ENCODE measurements around the gene PCDHGC5. TPM values are rescaled to one million over a fixed set of nuclear protein-coding genes. Genes with fewer than 3 reads are reported as not detected.

Gene PCDHGC5
- total and polyA plus RNA-seq, 2 donors (not counting 1 experiment from before 2014, with no cell fraction given) = 0.10 to 0.67 TPM

DNA sequence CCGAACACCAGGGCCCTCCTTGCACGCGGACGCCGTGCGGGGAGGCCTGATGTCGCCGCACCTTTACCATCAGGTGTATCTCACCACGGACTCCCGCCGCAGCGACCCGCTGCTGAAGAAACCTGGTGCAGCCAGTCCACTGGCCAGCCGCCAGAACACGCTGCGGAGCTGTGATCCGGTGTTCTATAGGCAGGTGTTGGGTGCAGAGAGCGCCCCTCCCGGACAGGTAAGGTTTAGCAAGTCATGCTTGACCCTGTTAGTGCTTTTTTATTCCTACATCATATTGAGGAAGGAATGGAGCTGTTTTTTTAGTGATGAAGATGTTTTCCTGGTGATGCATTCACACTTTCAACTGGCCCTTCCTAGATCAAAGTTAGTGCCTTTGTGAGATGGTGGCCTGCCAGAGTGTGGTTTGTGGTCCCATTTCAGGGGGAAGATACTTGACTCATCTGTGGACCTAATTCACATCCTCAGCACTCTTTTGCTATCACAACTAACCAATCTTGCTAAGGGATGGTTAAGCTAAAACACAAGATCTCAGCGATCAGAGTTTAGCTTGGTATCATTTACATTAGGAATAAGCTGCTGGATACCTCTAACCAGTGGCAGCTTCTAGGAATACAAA, 10.4 kb upstream of the PCDHGC5 start:
- DNase-seq = no peak
- H3K27ac Mint-ChIP-seq = no peak overlapping the region
- Histone ChIP-seq H3K79me2 (ENCODE audit: control insufficient read depth, insufficient read depth, low read length) (no peaks in the 10 kb centered on the region), H3K4me3 (ENCODE audit: control extremely low read depth in 1 of 5, extremely low read depth in 1 of 5, insufficient read depth in 1 of 5, low read depth in 2 of 5, low read length in 4 of 5) (no peak overlapping the region), H3K4me1 (ENCODE audit: control insufficient read depth in 2 of 2, insufficient read depth in 2 of 2, low read length in 2 of 2) (peaks cover 23 to 32% of the 10 kb centered on the region in 2 donors), H3K4me2 (replicated peaks; ENCODE audit: low read depth, low read length, poor library complexity, severe bottlenecking) (no peak overlapping the region), H3K9ac (ENCODE audit: low read length) (no peak overlapping the region), H4K20me1 (ENCODE audit: control insufficient read depth, insufficient read depth, low read length, poor library complexity, severe bottlenecking) (no peaks in the 10 kb centered on the region), H3K27me3 (replicated peaks in 1 of 4; ENCODE audit: control extremely low read depth in 1 of 4, control insufficient read depth in 3 of 4, insufficient read depth in 4 of 4, low read length in 3 of 4) (peaks cover 0 to 52% (median 35%) of the 10 kb centered on the region in 4 experiments), H3K27ac (ENCODE audit: low read length in 2 of 2) (no peak overlapping the region), H3K36me3 (replicated peaks in 1 of 2; ENCODE audit: control extremely low read depth in 1 of 2, control insufficient read depth in 1 of 2, extremely low read depth in 1 of 2, insufficient read depth in 2 of 2, low read length in 1 of 2) (no peaks in the 10 kb centered on the region), H2AFZ (ENCODE audit: insufficient read depth, low read depth, low read length, poor library complexity, severe bottlenecking) (no peak overlapping the region), H3K9me3 (ENCODE audit: control extremely low read depth in 1 of 3, control insufficient read depth in 2 of 3, insufficient read depth in 1 of 3, low read length in 2 of 3) (peaks cover 0 to 13% (median 0%) of the 10 kb centered on the region in 3 donors)
- POLR2A ChIA-PET = no interaction called here
- 48% methylated on average over 19 of the region's 20 CpGs for WGBS (ENCODE audit: insufficient coverage)
- TF ChIP-seq EZH2 (IDR thresholded peaks at IDR 0.05; ENCODE audit: borderline replicate concordance, insufficient read depth, low read depth, low read length, poor library complexity, severe bottlenecking) = no peak
- intact Hi-C loops (cut with micrococcal nuclease) = no loop called here
- peaks cover 57% of the 10 kb centered on the region for H3K27me3 Mint-ChIP-seq
- H3K4me1 Mint-ChIP-seq = peaks cover 32% of the 10 kb centered on the region
- no peaks in the 10 kb centered on the region for H3K9me3 Mint-ChIP-seq (ENCODE audit: insufficient read depth)
- ATAC-seq (ENCODE audit: low read depth) = no peak
- H3K4me3 Mint-ChIP-seq = no peak overlapping the region
- CTCF ChIA-PET = interaction anchor here (0.6 to 3.8 kb wide), 2 partner anchors 35 to 906 kb away, joined by 3 to 37 read pairs; no protein-coding TSS in a partner anchor

DNA sequence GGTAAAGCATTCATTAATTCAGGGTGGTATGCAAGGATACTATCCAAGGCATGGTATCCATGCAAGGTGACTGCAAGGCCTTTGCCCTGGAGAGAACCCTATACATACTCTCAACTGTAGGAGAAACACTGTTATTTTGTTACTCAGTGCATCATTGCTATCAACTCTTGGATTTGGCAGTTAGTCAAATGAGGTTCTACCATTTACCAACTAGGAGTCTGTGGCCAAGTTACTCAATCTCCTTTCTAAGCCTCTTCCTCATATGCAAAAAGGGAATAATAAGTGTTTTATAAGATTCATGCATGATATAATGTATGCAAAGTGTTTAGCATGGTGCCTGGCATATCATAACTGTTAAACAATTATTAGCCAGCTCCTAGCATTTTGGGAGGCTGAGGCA, 9.1 kb upstream of the PCDHGC5 start:
- Histone ChIP-seq H4K20me1 (ENCODE audit: control insufficient read depth, insufficient read depth, low read length, poor library complexity, severe bottlenecking) (no peaks in the 10 kb centered on the region), H3K4me2 (replicated peaks; ENCODE audit: low read depth, low read length, poor library complexity, severe bottlenecking) (no peak overlapping the region), H3K36me3 (replicated peaks in 1 of 2; ENCODE audit: control extremely low read depth in 1 of 2, control insufficient read depth in 1 of 2, extremely low read depth in 1 of 2, insufficient read depth in 2 of 2, low read length in 1 of 2) (no peaks in the 10 kb centered on the region), H3K79me2 (ENCODE audit: control insufficient read depth, insufficient read depth, low read length) (no peaks in the 10 kb centered on the region), H3K27me3 (replicated peaks in 1 of 4; ENCODE audit: control extremely low read depth in 1 of 4, control insufficient read depth in 3 of 4, insufficient read depth in 4 of 4, low read length in 3 of 4) (peaks cover 0 to 66% (median 45%) of the 10 kb centered on the region in 4 experiments), H3K4me3 (ENCODE audit: control extremely low read depth in 1 of 5, extremely low read depth in 1 of 5, insufficient read depth in 1 of 5, low read depth in 2 of 5, low read length in 4 of 5) (no peak overlapping the region), H3K4me1 (ENCODE audit: control insufficient read depth in 2 of 2, insufficient read depth in 2 of 2, low read length in 2 of 2) (peaks cover 30 to 40% of the 10 kb centered on the region in 2 donors), H3K9ac (ENCODE audit: low read length) (no peak overlapping the region), H3K27ac (ENCODE audit: low read length in 2 of 2) (no peak overlapping the region), H3K9me3 (ENCODE audit: control extremely low read depth in 1 of 3, control insufficient read depth in 2 of 3, insufficient read depth in 1 of 3, low read length in 2 of 3) (peaks cover 0 to 13% (median 0%) of the 10 kb centered on the region in 3 donors), H2AFZ (ENCODE audit: insufficient read depth, low read depth, low read length, poor library complexity, severe bottlenecking) (no peak overlapping the region)
- intact Hi-C loops (cut with micrococcal nuclease) = no loop called here
- no peak for TF ChIP-seq EZH2 (IDR thresholded peaks at IDR 0.05; ENCODE audit: borderline replicate concordance, insufficient read depth, low read depth, low read length, poor library complexity, severe bottlenecking)
- TF ChIP-seq, protein P1, sequence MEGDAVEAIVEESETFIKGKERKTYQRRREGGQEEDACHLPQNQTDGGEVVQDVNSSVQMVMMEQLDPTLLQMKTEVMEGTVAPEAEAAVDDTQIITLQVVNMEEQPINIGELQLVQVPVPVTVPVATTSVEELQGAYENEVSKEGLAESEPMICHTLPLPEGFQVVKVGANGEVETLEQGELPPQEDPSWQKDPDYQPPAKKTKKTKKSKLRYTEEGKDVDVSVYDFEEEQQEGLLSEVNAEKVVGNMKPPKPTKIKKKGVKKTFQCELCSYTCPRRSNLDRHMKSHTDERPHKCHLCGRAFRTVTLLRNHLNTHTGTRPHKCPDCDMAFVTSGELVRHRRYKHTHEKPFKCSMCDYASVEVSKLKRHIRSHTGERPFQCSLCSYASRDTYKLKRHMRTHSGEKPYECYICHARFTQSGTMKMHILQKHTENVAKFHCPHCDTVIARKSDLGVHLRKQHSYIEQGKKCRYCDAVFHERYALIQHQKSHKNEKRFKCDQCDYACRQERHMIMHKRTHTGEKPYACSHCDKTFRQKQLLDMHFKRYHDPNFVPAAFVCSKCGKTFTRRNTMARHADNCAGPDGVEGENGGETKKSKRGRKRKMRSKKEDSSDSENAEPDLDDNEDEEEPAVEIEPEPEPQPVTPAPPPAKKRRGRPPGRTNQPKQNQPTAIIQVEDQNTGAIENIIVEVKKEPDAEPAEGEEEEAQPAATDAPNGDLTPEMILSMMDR (IDR thresholded peaks at IDR 0.05) = no peak
- no peak overlapping the region for H3K27ac Mint-ChIP-seq
- POLR2A ChIA-PET = no interaction called here
- H3K27me3 Mint-ChIP-seq = peaks cover 70% of the 10 kb centered on the region
- H3K9me3 Mint-ChIP-seq (ENCODE audit: insufficient read depth) = no peaks in the 10 kb centered on the region
- no peak overlapping the region for H3K4me3 Mint-ChIP-seq
- no peak for DNase-seq
- CTCF ChIA-PET = interaction anchor here (0.7 to 1.4 kb wide), 8 partner anchors 13 to 628 kb away, joined by 3 to 6 read pairs (median 3); no protein-coding TSS in a partner anchor
- ATAC-seq (ENCODE audit: low read depth) = no peak
- H3K4me1 Mint-ChIP-seq = peaks cover 40% of the 10 kb centered on the region
